Prostate gland (tissue), 2 donors: ENCODE measurements around the gene GRAMD1B.

ENCODE experiments used
- CTCF ChIP-seq, 4 experiments: fragments of 200-600 bp in 2 of 4; fragments of 450-650 bp in 2 of 4; sonication (generic) in 2 of 4; IDR thresholded peaks; 1 replicate in 3 of 4; 2 replicates in 1 of 4; pipeline ENCODE4 v1.5.1; 2016 to 2019; ENCODE audit warnings: antibody characterized with exemption in 4 of 4, mild to moderate bottlenecking in 2 of 4, moderate library complexity in 2 of 4
- POLR2A ChIP-seq: fragments of 450-650 bp; IDR thresholded peaks from one replicate; pipeline ENCODE4 v1.6.1; 2016; ENCODE audit warnings: antibody characterized with exemption, mild to moderate bottlenecking
- POLR2AphosphoS5 ChIP-seq: sonication (generic); formaldehyde crosslinking; IDR thresholded peaks from one replicate; pipeline ENCODE4 v1.6.1; 2017; ENCODE audit warnings: antibody characterized with exemption

- no peak for TF ChIP-seq CTCF (IDR thresholded peaks at IDR 0.05)
- TF ChIP-seq POLR2A, result no peak
- no peak for TF ChIP-seq POLR2AphosphoS5
These were observed 113.7 kb downstream of the GRAMD1B start for GRCh38 chr11:123543797-123544196.
